GM23248 (cell line): ENCODE results near the gene FOXK1.

Source experiments
- EZH2 ChIP-seq: fragments of 200-600 bp; sonication (generic); IDR thresholded peaks from 2 replicates; pipeline ENCODE4 v1.6.1; 2018; ENCODE audit warnings: antibody characterized with exemption, mild to moderate bottlenecking; ENCODE audit not compliant: insufficient read depth, poor library complexity, severe bottlenecking
- EZH2phosphoT487 ChIP-seq: fragments of 200-600 bp; sonication (generic); IDR thresholded peaks from 2 replicates; pipeline ENCODE4 v1.6.1; 2018; ENCODE audit warnings: antibody characterized with exemption, moderate library complexity, mild to moderate bottlenecking, low read depth; ENCODE audit not compliant: insufficient read depth

DNA sequence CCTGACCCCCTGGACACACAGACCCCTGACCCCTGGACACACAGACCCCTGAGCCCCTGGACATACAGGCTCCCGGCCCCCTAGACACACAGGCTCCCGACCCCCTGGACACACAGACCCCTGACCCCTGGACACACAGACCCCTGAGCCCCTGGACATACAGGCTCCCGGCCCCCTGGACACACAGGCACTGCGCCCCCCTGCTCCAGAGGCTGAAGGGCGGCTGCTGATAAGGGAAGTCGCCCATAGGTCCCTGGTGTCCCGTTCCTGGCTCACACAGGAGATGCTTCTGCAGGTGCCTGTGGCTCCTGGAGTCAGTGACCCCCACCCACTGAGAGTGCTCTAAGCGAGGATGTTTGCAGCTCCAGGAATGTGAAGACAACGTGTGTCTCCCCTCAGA is 89.6 kb downstream of the FOXK1 start:
- TF ChIP-seq EZH2 (no peak), EZH2phosphoT487 (no peak)
